ENCODE data around the gene KCNK7.

KCNK7 gene

DNA sequence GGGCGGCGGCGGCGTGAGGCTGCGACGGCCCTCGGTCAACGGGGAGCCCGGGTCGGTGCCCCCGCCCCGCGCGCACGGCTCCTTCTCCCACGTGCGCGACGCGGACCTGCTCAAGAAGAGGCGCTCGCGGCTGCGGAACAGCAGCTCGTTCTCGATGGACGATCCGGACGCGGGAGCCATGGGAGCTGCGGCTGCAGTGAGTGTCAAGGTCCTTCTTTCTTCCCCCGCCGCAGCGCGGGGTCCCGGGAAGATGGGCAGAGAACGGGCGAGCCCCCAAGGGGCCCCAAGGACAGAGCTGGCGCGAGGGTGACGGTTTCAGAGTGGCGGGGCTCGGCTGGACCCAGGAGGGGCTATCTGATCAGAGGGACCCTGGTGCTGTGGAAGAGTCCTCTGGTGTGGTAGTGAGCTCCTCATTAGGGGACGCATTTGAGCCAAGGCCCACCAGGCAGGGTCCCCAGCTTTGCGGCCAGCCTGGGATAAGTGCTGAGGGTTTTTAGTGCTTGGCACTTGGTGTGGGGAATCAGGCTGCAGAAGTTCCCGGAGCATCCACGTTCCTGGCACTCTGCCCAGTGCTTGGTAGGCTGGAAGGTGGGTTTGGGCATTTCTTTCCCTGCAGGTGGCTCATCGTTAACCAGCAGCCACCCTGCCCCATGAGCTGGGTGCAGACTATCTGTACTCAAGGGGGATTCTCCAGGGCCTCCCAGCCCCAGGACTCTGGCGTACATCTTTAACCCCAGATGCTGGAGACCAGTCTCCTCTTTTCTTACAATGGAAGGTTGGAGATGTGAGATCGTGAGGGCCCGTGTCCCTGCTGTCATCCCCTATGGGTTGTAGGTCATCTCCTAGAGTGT lies 10.0 kb downstream of the KCNK7 start:
- no peak for DNase-seq

DNA sequence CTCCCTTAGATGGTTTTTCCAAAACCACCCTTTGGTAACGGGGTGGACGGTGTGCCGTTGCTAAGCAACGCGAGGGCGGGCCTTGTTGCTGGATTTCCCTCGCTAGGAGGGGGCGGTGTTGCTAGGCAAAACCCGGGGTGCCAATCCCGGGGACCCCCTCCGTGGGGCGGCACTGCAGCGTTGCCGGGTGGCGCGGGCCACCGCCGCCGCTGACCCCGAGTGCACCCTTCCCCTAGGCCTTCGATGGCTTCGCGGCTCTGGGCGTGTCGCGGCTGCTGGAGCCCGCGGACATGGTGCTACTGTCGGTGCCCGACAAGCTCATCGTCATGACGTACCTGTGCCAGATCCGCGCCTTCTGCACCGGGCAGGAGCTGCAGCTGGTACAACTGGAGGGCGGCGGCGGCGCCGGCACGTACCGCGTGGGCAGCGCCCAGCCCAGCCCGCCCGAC lies 10.9 kb downstream of the KCNK7 start:
- DNase-seq, result no peak

DNA sequence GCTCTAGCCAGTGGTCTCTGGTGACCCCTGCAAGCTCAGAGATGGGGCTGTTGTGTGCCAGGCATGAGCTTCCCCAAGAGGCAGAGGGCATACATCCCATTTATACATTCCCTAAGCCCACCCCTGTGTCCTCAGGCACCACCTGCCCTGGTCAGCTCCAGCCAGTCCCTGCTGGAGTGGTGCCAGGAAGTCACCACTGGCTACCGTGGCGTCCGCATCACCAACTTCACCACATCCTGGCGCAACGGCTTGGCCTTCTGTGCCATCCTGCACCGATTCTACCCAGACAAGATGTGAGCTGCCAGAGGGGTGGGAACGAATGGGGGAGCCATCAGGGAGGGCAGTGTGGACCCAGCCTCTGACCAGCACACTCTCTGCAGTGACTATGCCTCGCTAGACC lies 11.5 kb downstream of the KCNK7 start:
- DNase-seq, result no peak

DNA sequence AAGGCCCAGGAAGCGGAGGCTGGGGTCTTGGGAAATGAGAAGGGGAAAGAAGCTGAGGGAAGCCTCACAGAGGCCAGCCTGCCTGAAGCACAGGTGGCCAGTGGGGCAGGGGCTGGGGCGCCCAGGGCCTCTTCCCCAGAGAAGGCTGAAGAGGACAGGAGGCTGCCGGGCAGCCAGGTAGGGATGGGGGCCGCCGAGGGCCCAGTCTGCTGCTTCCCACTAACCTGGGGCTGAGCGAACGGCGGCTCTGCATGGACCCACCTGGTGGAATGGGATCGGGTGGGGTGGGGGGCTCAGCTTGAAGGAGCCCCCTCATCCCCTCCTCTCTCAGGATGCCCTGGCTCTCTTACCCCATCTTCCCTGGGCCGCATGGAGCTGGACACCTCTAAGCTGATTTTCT lies 12.0 kb downstream of the KCNK7 start:
- DNase-seq, result no peak

DNA sequence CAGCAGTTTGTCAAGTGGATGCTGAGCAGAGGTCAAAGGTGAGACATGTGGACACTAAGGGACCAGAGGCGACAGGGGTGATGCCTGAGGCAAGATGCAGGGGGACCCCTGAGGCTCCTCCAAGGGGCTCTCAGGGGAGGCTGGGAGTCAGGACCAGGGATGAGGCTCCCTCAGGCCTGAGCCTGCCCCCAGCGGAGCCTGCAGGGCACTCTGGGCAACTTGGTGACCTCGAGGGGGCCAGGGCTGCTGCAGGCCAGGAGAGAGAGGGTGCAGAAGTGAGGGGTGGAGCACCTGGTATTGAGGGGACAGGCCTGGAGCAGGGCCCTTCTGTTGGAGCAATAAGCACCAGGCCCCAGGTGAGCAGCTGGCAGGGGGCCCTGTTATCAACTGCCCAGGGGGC lies 13.7 kb downstream of the KCNK7 start:
- no peak for DNase-seq

DNA sequence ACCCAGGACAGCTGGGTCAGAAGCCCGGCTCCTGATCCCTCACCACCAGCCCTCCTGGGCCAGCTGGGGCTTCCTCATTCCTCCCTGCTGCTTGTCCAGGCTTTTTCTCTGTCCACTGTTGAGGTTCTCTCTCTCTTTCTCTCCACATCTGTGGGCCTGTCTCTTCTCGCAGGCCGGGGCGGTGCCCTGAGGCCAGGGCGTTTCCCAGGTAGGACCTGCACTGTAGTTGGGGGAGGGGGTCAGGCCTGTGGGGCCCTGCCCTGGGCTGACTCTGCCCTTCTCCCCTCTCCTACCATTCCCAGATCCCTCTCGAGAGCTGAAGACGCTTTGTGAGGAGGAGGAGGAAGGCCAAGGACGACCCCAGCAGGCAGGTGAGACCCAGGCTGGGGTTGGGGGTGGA lies 14.8 kb downstream of the KCNK7 start:
- DNase-seq, result no peak

DNA sequence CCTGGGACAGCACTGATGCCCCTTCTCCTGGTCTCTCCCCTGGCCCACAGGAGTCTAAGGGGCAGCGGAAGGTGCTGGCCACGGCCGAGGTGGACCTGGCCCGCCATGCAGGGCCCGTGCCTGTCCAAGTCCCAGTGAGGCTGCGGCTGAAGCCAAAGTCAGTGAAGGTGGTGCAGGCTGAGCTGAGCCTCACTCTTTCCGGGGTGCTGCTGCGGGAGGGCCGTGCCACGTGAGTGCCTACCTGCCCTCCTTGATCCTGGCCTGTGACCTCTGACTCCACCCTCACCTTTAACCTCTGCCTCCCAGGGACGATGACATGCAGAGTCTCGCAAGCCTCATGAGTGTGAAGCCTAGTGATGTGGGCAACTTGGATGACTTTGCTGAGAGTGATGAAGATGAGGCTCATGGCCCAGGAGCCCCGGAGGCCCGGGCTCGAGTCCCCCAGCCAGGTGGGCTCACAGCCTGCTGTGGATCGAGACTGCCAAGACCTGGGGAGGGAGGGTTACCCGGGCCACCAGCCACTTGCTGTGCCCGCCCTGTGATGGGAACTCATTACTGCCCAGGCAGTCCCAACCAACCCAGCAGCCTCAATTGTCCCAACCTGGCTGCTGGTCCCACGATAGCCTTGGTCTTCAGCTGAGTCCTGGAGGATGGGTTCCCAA lies 15.4 kb downstream of the KCNK7 start:
- DNase-seq, result no peak

DNA sequence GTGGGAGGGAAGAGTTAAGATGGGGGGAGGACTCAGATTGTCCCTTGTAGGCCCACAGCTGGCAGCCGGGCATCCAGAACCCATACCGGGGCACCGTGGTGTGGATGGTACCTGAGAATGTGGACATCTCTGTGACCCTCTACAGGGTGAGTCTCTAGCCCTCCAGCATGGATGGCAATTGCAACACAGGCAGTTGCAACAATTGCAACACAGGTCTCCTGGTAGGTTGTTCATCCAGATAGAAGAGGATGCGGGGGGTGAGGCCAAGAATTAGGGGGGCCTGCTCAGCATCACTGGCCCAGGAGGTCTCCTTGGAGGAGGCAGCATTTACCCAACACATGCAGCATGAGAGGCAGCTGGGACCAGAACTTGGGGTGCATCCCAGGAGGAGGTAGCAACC lies 16.3 kb downstream of the KCNK7 start:
- no peak for DNase-seq

DNA sequence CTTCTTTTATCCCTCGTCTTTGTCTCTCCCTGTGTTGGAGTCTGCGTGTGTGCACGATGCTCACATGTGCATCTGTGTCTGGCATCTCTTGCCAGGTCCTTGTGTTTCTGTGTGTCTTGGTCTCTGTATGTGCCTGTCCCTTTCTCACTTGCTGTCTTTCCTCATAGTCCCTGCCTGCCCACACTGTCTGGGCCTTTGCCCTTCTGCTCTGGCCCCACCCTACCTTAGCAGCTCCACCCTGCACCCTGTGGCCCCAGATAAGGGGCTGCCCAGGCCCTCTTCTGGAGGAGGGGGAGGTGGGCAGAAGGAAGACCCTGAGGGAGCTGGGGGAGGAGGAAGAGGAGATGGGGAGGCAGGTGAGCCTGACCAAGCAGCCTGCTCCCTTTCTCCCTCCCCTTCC lies 16.9 kb downstream of the KCNK7 start:
- no peak for DNase-seq

DNA sequence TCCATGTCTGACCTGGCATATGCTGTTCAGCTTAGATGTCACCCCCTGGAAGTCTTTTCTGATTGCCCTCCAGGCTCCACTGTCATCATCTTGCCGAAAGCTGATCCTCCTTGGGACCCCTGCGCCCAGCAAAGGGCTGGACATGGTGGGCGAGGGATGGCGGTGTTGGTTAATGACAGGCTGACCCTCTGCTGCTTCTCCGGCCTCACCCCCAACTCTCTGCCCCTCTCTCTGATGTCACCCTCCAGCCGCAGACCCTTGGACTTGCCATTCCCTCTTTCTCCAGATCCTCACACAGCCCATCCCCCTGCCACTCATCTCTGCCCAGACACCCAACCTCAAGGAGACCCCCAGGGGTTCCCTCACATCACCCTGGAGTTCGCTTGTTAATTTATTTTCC lies 17.5 kb downstream of the KCNK7 start:
- no peak for DNase-seq

DNA sequence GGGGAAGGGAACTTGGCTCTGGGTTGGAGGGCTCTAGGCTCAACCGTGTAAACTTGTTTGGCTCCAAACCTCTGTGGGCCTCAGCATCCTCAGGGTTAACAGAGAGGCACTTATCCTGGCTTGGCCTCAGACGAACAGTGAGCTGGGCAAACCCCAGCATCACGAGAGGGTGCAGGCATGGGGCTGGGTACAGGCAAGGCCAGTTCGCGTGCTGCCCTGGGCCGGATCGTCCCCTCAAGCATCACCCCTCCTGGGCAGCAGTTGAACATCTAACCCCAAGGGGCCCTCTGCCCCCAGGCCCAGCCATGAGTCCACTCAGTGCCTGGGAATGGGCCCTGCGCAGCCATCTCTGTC lies 17.9 kb downstream of the KCNK7 start:
- no peak for DNase-seq

DNA sequence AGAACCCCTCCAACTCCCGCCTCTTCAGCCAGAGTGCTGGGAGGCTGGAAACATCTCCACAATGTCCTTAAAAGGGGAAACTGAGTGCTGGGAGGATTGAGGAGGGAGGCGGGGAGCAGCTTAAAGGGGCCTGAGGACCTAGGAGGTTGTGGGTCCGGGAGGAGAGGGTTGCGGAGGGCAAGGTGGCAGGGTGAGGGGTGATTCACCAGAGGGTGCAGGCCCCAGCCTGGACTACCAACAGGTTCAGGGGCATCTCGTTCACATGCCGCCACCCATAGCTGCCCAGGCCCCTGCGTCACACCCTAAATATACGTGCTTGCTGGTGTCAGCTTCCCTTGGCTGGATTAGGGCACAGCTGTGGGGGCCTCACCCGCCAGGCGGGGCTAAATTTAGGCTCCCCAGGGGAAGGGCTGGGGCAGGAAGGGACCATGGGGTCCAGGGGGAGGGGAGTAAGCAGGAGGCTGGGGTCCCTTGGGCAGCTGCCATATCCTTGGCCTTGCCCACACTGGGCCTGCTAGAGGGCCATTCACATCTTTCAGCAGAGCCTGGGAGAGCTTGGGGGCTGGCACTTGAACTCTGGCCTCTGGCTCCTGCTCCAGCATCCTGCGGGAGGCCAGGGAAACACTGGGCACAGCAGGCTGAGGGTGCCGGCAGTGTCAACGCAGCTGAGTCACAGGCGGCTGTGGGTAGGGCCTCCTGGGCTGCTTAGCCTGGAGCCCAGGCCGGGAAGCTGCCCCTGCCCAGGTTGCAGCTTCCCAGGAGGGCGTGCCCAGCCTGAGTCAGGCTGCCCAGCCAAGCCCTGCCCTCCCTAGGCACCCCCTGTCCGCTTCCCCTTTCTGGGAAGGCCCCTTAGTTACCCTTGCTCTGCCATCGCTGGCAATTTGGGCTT lies 18.5 kb downstream of the KCNK7 start:
- DNase-seq, result no peak

DNA sequence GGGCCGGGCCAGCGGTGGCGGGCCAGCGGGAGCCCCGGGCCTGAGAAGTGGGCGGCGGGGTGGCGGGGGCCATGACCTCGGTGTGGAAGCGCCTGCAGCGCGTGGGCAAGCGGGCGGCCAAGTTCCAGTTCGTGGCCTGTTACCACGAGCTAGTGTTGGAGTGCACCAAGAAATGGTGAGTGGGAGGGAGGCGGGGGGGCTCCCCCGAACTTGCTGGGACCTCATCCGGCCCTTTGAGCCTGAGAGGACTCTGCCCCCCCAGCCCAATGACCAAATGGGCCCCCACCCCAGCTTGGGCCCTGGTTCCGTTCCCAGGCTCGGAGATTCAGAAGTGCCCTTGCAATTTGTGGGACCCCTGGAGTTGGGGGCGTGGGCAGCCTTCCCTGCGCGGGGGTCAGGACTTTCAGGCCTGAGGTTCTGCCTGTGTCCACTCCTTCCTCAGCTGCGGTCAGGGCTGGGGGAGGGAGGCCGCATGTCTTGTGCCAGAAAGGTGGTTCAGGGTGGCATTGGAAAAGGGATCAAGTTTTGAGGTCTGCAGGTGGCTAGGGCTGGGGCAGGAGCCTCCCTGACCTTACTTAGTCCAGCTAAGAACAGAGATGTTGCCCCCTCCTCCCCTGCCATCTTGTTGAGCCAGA lies 19.3 kb downstream of the KCNK7 start:
- no peak for DNase-seq

DNA sequence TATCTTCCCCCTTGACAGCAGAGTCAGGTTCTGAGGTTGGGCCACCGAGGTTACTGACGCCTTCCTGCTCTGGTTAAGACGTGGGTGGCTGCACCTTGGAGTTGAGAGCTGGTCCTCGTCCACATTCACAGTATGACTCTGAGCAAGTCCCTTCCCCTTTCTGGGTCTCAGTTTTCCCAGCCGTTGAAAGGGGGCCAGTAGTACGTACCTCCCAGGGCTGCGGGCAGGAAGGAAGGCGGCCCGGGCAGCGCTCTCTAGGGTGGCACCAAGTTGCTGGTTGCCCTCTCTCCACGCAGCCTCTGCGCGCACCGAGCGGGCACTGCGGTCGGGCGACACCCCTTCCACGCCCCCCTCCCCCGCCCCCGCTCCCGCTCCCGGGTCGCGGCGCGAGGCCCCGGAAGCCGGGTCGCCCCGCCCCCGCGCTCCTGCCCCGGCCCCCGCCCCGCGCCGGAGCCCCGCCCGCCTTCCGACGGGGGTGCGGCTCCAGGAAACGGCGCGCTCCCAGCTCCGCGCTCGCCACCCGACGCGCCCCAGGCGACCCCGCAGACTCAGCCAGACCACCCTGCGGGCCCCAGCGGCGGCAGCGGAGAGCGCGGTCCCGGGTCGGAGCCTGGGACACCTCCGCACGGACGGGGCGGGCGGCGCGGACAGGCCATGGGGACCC lies 19.9 kb downstream of the KCNK7 start, which contains the start of gene EHBP1L1:
EHBP1L1 (plus strand) TSS at position 486 of the 664 bp plus-strand sequence. CDS start 250 bp downstream, outside the sequence.
- DNase-seq, result no peak

DNA sequence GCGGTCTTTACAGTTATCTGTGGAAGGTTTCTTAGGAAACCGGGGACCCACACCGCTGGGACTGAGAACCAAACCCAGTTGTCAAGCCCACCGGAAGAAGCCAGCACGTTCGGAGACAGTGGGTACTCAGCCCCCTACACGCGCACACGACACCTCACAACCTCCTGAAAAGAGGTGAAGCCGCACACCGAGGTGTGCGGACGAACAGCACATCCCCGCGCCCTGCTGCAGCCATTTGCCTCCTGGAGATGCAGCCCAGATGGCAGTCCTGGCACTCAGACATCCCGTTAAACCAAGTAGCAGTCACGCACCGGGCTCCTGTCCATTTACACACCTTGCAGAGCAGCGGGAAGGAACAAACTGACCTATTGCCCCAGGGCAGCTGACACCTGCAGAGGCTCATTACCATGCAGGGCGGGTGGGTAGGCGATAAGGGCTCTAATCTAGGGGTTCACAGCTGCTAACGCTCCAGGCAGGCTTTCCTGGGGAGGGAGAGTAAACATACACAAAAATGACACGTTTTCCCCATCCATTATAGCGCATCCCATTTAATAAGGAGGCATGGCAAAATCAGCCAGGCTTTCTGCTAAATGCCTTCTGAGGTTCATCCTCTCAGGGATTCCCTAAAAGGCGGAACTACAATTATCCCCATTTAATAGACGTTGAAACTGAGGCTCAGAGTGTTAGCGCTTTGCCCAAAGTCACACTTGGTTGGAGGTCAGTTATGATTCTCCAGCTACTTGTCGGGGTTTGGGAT lies 20.6 kb downstream of the KCNK7 start:
- no peak for DNase-seq

DNA sequence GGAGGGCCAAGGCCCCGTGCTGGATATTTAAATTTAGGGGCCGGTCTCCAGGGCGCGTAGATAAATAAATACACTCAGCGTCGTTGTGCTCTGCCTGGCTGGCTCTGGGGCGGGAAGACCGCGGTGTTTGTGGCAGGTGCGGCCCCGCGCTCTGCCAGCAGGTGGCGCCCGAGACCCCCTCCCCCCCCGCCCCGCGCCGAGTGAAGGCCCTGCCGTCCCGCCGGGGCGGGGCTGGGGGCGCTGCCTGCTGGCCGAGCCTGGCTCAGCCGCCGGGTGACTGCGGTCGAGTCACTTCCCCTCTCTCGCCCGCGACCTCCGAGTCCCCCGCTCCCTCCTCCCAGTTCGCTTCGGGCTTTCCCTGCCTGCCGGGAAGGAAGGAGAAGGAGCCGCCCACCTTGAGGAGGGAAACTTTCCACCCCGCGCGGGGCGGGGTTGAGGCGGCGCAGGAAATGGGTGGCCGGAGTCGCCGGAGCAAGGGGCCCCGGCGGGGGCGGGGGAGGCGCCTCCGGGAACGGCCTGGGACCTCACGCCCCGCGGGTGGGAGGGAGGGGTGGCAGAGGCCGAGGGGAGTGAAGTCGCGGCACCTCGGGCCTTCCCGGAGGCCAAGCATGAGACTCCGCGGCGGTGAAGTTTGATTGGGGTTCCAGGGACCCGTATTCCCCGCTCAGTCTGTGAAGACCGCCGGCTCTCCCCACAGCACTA lies 21.3 kb downstream of the KCNK7 start:
- DNase-seq, result peak; percentile 47 to 48

DNA sequence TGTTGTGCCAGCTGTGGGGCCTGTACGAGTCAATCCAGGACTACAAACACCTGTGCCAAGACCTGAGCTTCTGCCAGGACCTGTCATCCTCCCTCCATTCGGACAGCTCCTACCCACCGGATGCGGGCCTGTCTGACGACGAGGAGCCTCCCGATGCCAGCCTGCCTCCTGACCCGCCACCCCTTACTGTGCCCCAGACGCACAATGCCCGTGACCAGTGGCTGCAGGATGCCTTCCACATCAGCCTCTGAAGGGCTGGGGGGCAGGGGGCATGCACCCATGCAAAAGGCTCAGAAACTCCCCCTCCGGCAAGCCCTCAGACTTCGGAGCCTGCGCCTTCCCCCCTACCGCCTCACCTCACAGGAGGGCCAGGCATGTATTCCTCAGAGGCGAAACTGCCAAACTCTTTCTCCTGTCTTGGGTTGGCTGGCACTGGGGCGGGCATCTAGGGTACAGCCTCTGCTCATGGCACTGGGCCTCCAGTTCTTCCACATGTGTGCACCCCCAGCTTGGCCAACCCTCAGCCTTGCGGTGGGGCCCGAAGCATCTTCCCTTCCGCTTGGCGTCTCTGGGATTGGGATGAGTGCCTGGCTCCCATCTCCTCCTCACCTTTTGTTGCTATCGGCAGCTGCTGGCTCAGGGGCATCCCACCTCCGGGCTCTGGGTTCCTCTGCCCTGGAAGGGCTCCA lies 22.1 kb downstream of the KCNK7 start:
- DNase-seq, result no peak

DNA sequence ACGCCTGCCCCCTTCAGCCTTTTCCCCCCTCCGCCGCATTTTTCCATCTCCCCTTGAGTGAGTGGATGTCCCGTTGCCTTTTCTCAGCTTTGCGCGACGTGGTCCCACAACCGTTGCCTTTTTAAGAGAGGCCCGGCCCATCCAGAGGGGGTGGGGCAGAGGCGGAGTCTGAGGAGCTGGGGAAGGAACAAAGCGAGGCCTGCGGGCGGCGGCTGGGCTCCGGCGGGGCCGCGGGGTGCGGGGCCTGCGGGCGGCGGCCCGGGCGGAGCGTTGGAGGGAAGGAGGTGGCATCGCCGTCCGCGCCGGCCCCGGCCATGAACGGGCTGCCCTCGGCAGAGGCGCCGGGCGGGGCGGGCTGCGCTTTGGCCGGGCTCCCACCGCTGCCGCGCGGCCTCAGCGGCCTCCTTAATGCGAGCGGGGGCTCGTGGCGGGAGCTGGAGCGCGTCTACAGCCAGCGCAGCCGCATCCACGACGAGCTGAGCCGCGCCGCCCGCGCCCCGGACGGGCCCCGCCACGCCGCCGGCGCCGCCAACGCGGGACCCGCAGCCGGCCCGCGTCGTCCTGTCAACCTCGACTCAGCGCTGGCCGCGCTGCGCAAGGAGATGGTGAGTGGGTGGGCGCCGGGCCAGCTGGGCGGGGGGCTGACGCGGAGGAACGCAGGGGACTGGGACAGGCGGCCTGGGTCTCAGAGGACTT lies 23.1 kb downstream of the KCNK7 start, which contains the start of gene FAM89B:
FAM89B (plus strand) TSS at position 183 of the 696 bp plus-strand sequence; CDS start at position 315, 132 bp downstream.
- peak in 1 of 2 experiments; percentile 31 for DNase-seq

DNA sequence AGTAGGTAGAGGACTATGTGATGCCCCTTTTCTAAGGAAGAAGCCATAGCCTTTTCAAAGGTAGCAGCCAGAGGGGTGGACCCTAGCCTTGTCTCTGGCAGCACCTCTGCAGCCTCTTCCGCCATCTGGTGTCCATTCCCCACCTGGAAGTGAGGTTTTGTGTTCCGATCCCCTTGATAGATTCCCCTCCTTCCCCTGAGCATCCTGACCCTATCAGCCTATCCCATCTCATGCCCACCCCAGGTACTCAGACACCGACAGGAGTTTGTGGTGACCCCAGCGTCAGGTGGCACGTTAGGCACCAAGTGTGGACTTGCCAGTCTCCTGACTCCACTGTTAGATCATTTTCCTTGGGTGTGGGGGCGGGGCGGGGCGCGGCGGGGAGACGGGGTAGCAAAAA lies 23.7 kb downstream of the KCNK7 start:
- DNase-seq, result no peak
